ENCODE results near the gene MBOAT2.

The MBOAT2 gene

GRCh38 chr2:8827729-8828128 lies 175.8 kb downstream of the MBOAT2 start:
- DNase-seq: no peak

GRCh38 chr2:8822218-8822617 lies 181.3 kb downstream of the MBOAT2 start:
- DNase-seq: no peak

- DNase-seq: peak in 30 of 56 donors; percentile 4 to 56 (median 26)
These were observed 181.9 kb downstream of the MBOAT2 start for GRCh38 chr2:8821276-8822217.

- DNase-seq: no peak
These were observed 183.5 kb downstream of the MBOAT2 start for GRCh38 chr2:8819948-8820347.

- no peak for DNase-seq
These were observed 184.3 kb downstream of the MBOAT2 start for GRCh38 chr2:8819194-8819593.

- DNase-seq: no peak
These were observed 186.3 kb downstream of the MBOAT2 start for GRCh38 chr2:8817221-8817620.

- no peak for DNase-seq
These were observed 196.4 kb downstream of the MBOAT2 start for GRCh38 chr2:8806885-8807704.

GRCh38 chr2:8805278-8806210 lies 197.9 kb downstream of the MBOAT2 start:
- no peak for DNase-seq

GRCh38 chr2:8803658-8804379 lies 199.7 kb downstream of the MBOAT2 start:
- DNase-seq: peak in 2 of 56 donors; percentile 2 to 27

- DNase-seq: no peak
These were observed 200.7 kb downstream of the MBOAT2 start for GRCh38 chr2:8802741-8803140.
